Measurements from ENCODE around the gene ADAMTS2. TPM values are rescaled to one million over a fixed set of nuclear protein-coding genes. Genes with fewer than 3 reads are reported as not detected.

Gene ADAMTS2
- total RNA-seq, 1 experiment from 2014 or later: not detected

GRCh38 chr5:179343719-179344430 is 1.4 kb downstream of the ADAMTS2 start:
- Histone ChIP-seq H3K79me2 (ENCODE audit: low read length) (no peaks in the 10 kb centered on the region), H3K27me3 (ENCODE audit: low read length) (peaks cover 89% of the 10 kb centered on the region), H3K4me2 (ENCODE audit: low read length) (no peak overlapping the region), H3K9me3 (ENCODE audit: low read length) (no peaks in the 10 kb centered on the region), H3K36me3 (ENCODE audit: low read depth, low read length) (no peaks in the 10 kb centered on the region), H3K27ac (ENCODE audit: low read length) (no peak overlapping the region), H3K9me2 (replicated peaks; ENCODE audit: low read length) (no peaks in the 10 kb centered on the region), H4K20me1 (ENCODE audit: low read length) (no peaks in the 10 kb centered on the region), H3F3A (ENCODE audit: low read length, unreplicated experiment) (no peaks in the 10 kb centered on the region), H2AFZ (ENCODE audit: low read length) (no peak overlapping the region), H3K9ac (ENCODE audit: low read length) (no peak overlapping the region), H3K4me1 (ENCODE audit: insufficient read depth, low read length) (no peaks in the 10 kb centered on the region), H3K4me3 (ENCODE audit: low read length) (no peak overlapping the region)
- intact Hi-C loops (cut with micrococcal nuclease): no loop called here
- DNase-seq (no peak), ATAC-seq (no peak)
- CTCF ChIA-PET: no interaction called here
- POLR2A ChIA-PET (ENCODE audit: unreplicated experiment): no interaction called here
- no peak for TF ChIP-seq CTCF (conservative IDR thresholded peaks at IDR 0.05; ENCODE audit: low read depth, low read length)
- no peak for TF ChIP-seq EZH2phosphoT487 (IDR thresholded peaks at IDR 0.05; ENCODE audit: borderline replicate concordance, low read length)
- TF ChIP-seq EZH2 (IDR thresholded peaks at IDR 0.05; ENCODE audit: low read length, unreplicated experiment): no peak
- BruUV-seq (replicated peaks): no TSS peak

GRCh38 chr5:179343021-179343718 is 2.1 kb downstream of the ADAMTS2 start:
- Histone ChIP-seq H3K9me2 (replicated peaks; ENCODE audit: low read length) (no peaks in the 10 kb centered on the region), H3K36me3 (ENCODE audit: low read depth, low read length) (no peaks in the 10 kb centered on the region), H3K4me2 (ENCODE audit: low read length) (no peak overlapping the region), H3K9ac (ENCODE audit: low read length) (no peak overlapping the region), H3K9me3 (ENCODE audit: low read length) (no peaks in the 10 kb centered on the region), H3F3A (ENCODE audit: low read length, unreplicated experiment) (no peaks in the 10 kb centered on the region), H4K20me1 (ENCODE audit: low read length) (no peaks in the 10 kb centered on the region), H3K79me2 (ENCODE audit: low read length) (no peaks in the 10 kb centered on the region), H2AFZ (ENCODE audit: low read length) (no peak overlapping the region), H3K4me1 (ENCODE audit: insufficient read depth, low read length) (no peaks in the 10 kb centered on the region), H3K27me3 (ENCODE audit: low read length) (peaks cover 88% of the 10 kb centered on the region), H3K27ac (ENCODE audit: low read length) (no peak overlapping the region), H3K4me3 (ENCODE audit: low read length) (no peak overlapping the region)
- ATAC-seq (no peak), DNase-seq (no peak)
- ChIA-PET CTCF (no interaction called here), POLR2A (ENCODE audit: unreplicated experiment) (no interaction called here)
- intact Hi-C loops (cut with micrococcal nuclease): no loop called here
- BruUV-seq (replicated peaks): no TSS peak
- TF ChIP-seq EZH2phosphoT487 (IDR thresholded peaks at IDR 0.05; ENCODE audit: borderline replicate concordance, low read length) (no peak), CTCF (conservative IDR thresholded peaks at IDR 0.05; ENCODE audit: low read depth, low read length) (no peak), EZH2 (IDR thresholded peaks at IDR 0.05; ENCODE audit: low read length, unreplicated experiment) (no peak)

- intact Hi-C loops (cut with micrococcal nuclease): no loop called here
- no peaks in the 10 kb centered on the region for H3F3A ChIP-seq (ENCODE audit: low read length, unreplicated experiment)
- no peaks in the 10 kb centered on the region for H4K20me1 ChIP-seq (ENCODE audit: low read length)
- H3K27me3 ChIP-seq (ENCODE audit: low read length): peaks cover 86% of the 10 kb centered on the region
- no peaks in the 10 kb centered on the region for H3K79me2 ChIP-seq (ENCODE audit: low read length)
- TF ChIP-seq EZH2phosphoT487 (IDR thresholded peaks at IDR 0.05; ENCODE audit: borderline replicate concordance, low read length): no peak
- TF ChIP-seq CTCF (conservative IDR thresholded peaks at IDR 0.05; ENCODE audit: low read depth, low read length): no peak
- no peak for TF ChIP-seq EZH2 (IDR thresholded peaks at IDR 0.05; ENCODE audit: low read length, unreplicated experiment)
- no peak overlapping the region for H3K4me2 ChIP-seq (ENCODE audit: low read length)
- H3K4me1 ChIP-seq (ENCODE audit: insufficient read depth, low read length): no peaks in the 10 kb centered on the region
- no peak overlapping the region for H2AFZ ChIP-seq (ENCODE audit: low read length)
- H3K9me2 ChIP-seq (replicated peaks; ENCODE audit: low read length): no peaks in the 10 kb centered on the region
- H3K4me3 ChIP-seq (ENCODE audit: low read length): no peak overlapping the region
- H3K27ac ChIP-seq (ENCODE audit: low read length): no peak overlapping the region
- no peaks in the 10 kb centered on the region for H3K9me3 ChIP-seq (ENCODE audit: low read length)
- DNase-seq: no peak
- no peak overlapping the region for H3K9ac ChIP-seq (ENCODE audit: low read length)
- ATAC-seq: no peak
- ChIA-PET CTCF (no interaction called here), POLR2A (ENCODE audit: unreplicated experiment) (no interaction called here)
- no peaks in the 10 kb centered on the region for H3K36me3 ChIP-seq (ENCODE audit: low read depth, low read length)
- no TSS peak for BruUV-seq (replicated peaks)
Observed at GRCh38 chr5:179342577-179342976, 2.7 kb downstream of the ADAMTS2 start.
